Esophagus squamous epithelium (tissue), 4 donors: ENCODE data around the gene ZNFX1.

Experiments
- CTCF ChIP-seq, 6 experiments: fragments of 450-650 bp in 4 of 6; fragments of 200-600 bp in 2 of 6; sonication (generic) in 2 of 6; IDR thresholded peaks; one replicate each; pipeline ENCODE4 v1.5.1; 2016 to 2019; ENCODE audit warnings: antibody characterized with exemption in 6 of 6, mild to moderate bottlenecking in 4 of 6, moderate library complexity in 4 of 6
- POLR2A ChIP-seq, 4 donors: fragments of 450-650 bp; IDR thresholded peaks; one replicate each; pipeline ENCODE4 v1.6.1; 2017; ENCODE audit warnings: antibody characterized with exemption in 4 of 4, mild to moderate bottlenecking in 4 of 4, moderate library complexity in 3 of 4

DNA sequence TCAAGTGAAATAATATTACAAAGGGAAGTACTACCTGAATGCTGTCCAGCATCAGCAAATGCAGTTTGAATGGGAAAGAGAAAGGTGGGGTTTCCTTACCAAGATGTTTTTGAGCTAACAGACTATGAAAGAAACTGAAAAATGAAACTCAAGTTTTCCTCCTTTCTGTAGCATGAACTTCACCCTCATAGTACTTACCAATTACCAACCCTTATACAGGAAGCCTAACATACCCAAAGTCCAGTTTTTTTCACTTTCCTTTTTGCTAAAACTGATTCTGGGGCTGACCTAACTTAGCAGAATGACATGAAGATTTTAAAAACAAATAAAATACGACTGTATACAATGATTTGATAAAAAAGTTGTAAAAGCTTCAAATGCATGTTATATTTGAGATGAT lies 5.2 kb downstream of the ZNFX1 start:
- TF ChIP-seq POLR2A (IDR thresholded peaks at IDR 0.05) (no peak), CTCF (IDR thresholded peaks at IDR 0.05) (no peak)
